HepG2 (cell line): ENCODE results near the gene BGN. TPM values are rescaled to one million over a fixed set of nuclear protein-coding genes. Genes with fewer than 3 reads are reported as not detected.
A peak's percentile ranks its signal among the peaks of the same experiment; 100 is the strongest.

Experiments used
- AHR ChIP-seq: IDR thresholded peaks from 2 replicates; pipeline ENCODE4 v1.6.1; 2018; ENCODE audit warnings: missing genetic modification reagents, missing compliant biosample characterization
- DZIP1 ChIP-seq: sonication (generic); formaldehyde crosslinking; IDR thresholded peaks from 2 replicates; pipeline ENCODE4 v1.5.0; 2020; ENCODE audit warnings: mild to moderate bottlenecking, missing genetic modification reagents
- MXD3 ChIP-seq: IDR thresholded peaks from 2 replicates; pipeline ENCODE4 v1.6.1; 2016; ENCODE audit warnings: mild to moderate bottlenecking, missing biosample characterization, missing genetic modification reagents
- NFKB2 ChIP-seq: sonication (generic); formaldehyde crosslinking; IDR thresholded peaks from 2 replicates; pipeline ENCODE4 v1.4.0; 2020; ENCODE audit warnings: missing genetic modification reagents, borderline replicate concordance
- NR2C2 ChIP-seq: sonication (generic); formaldehyde crosslinking; IDR thresholded peaks from 2 replicates; pipeline ENCODE4 v1.4.0; 2020; ENCODE audit warnings: missing genetic modification reagents, mild to moderate bottlenecking, moderate library complexity, borderline replicate concordance
- PHF21A ChIP-seq: sonication (generic); formaldehyde crosslinking; IDR thresholded peaks from 2 replicates; pipeline ENCODE4 v1.5.0; 2020; ENCODE audit warnings: mild to moderate bottlenecking, missing genetic modification reagents
- REPIN1 ChIP-seq: sonication (generic); formaldehyde crosslinking; IDR thresholded peaks from 2 replicates; pipeline ENCODE4 v1.8.0; 2022; ENCODE audit warnings: missing genetic modification reagents, low read depth, mild to moderate bottlenecking, borderline replicate concordance
- SAFB2 ChIP-seq: sonication (generic); formaldehyde crosslinking; IDR thresholded peaks from 2 replicates; pipeline ENCODE4 v1.5.1; 2020; ENCODE audit warnings: missing genetic modification reagents, low read depth, mild to moderate bottlenecking, borderline replicate concordance
- SMC3 ChIP-seq: IDR thresholded peaks from 2 replicates; pipeline ENCODE4 v1.6.1; 2011; ENCODE audit warnings: low read length, improper control_type of control experiment
- SP2 ChIP-seq: sonication (generic); formaldehyde crosslinking; IDR thresholded peaks from 2 replicates; pipeline ENCODE4 v1.5.1; 2020; ENCODE audit warnings: mild to moderate bottlenecking, missing genetic modification reagents
- TFDP2 ChIP-seq: sonication (generic); formaldehyde crosslinking; IDR thresholded peaks from 2 replicates; pipeline ENCODE4 v1.4.0; 2020; ENCODE audit warnings: missing genetic modification reagents
- XBP1 ChIP-seq: sonication (generic); formaldehyde crosslinking; IDR thresholded peaks from 2 replicates; pipeline ENCODE4 v1.5.0; 2020; ENCODE audit warnings: missing genetic modification reagents
- ZC3H13 ChIP-seq: sonication (generic); formaldehyde crosslinking; IDR thresholded peaks from 2 replicates; pipeline ENCODE4 v1.8.1; 2023; ENCODE audit warnings: mild to moderate bottlenecking, missing genetic modification reagents, moderate library complexity
- ZNF260 ChIP-seq: sonication (generic); formaldehyde crosslinking; IDR thresholded peaks from 2 replicates; pipeline ENCODE4 v1.4.0; 2020; ENCODE audit warnings: missing genetic modification reagents, low read depth, mild to moderate bottlenecking, borderline replicate concordance
- ZNF451 ChIP-seq: sonication (generic); formaldehyde crosslinking; IDR thresholded peaks from 2 replicates; pipeline ENCODE4 v1.5.0; 2020; ENCODE audit warnings: mild to moderate bottlenecking, missing genetic modification reagents
- ZNF780A ChIP-seq: sonication (generic); formaldehyde crosslinking; IDR thresholded peaks from 2 replicates; pipeline ENCODE4 v1.8.0; 2022; ENCODE audit warnings: mild to moderate bottlenecking, missing genetic modification reagents, moderate library complexity
- polyA plus RNA-seq, 8 experiments: library from polyadenylated mRNA; depleted of rRNA in 3 of 8; stranded (reverse) in 7 of 8; unstranded in 1 of 8; fragments of >200 nt; fragmentation: Illumina TruSeq in 4 of 8; extraction: Trizol in 4 of 8; gene quantifications; 2 replicates each; pipeline versions ENCODE4 v1.2.1 to v1.2.3, GENCODE V29; 2011 to 2016; ENCODE audit warnings: low read depth in 4 of 8, missing spikeins in 1 of 8, mixed read lengths in 1 of 8; ENCODE audit not compliant: insufficient read depth in 1 of 8
- total RNA-seq, 5 experiments: library from RNA; depleted of rRNA; stranded (reverse); fragments of >200 nt; fragmentation: Illumina TruSeq; extraction: Trizol; gene quantifications; 2 replicates each; pipeline ENCODE4 v1.2.3, GENCODE V29; 2016; ENCODE audit warnings: low read depth in 1 of 5
- TF ChIP-seq, protein P1 (sequence below): IDR thresholded peaks from 2 replicates; pipeline ENCODE4 v1.6.1; 2016; ENCODE audit warnings: low read depth, missing genetic modification reagents, missing compliant biosample characterization

Gene BGN
- total and polyA plus RNA-seq, 2 of the 13 experiments (the other 11 are each of a cell fraction or from before 2014, with no cell fraction given): 0.18 to 0.63 TPM

DNA sequence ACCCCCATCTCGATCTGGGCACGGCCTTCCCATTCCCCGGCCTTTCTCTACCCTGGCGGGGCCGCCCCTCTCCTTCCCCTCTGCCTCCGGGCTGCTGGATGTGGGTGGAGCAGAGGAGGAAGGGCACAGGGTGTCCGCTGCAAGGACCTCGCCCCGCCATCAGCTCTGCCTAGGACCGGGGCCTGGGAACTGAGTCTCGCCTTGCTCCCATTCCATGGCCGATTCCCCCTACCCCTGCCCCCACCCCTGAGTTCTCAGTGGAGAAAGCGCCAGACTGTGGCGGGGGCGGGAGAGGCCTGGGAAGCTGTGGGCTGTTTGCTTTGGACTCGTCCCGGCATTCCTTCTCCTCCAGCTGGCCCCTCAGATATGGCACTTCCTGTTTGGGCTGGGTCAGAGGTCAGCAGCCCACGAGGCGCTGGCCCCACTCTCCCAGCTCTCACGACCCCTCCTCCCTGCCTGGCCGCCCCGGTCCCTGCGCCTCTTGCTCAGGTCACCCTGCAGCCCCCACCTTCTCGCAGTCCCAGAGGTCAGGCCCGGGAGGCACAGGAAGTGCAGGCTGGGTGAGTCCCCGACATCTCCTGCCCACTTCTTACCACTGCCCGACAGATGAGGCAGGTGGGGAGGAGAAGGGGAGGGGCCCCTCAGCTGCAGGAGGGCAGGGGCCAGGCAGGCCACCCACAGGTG, 6.4 kb upstream of the BGN start (continued):
- TF ChIP-seq DZIP1 (no peak), REPIN1 (CRISPR knock-in tag) (peak; percentile 64; the same call in 1 of the 2 replicates), AHR (CRISPR knock-in tag) (no peak), SP2 (CRISPR knock-in tag) (no peak), SAFB2 (CRISPR knock-in tag) (no peak), ZNF780A (CRISPR knock-in tag) (no peak), MXD3 (CRISPR knock-in tag) (no peak), SMC3 (no peak), NFKB2 (CRISPR knock-in tag) (peak; percentile 20; the same call in 1 of the 2 replicates), ZNF260 (no peak), PHF21A (CRISPR knock-in tag) (peak; percentile 43; the same call in 1 of the 2 replicates), XBP1 (CRISPR knock-in tag) (no peak), ZC3H13 (CRISPR knock-in tag) (no peak), TFDP2 (peak; percentile 38; the same call in 1 of the 2 replicates), ZNF451 (CRISPR knock-in tag) (no peak), NR2C2 (CRISPR knock-in tag) (peak; percentile 96)
- TF ChIP-seq, protein P1, sequence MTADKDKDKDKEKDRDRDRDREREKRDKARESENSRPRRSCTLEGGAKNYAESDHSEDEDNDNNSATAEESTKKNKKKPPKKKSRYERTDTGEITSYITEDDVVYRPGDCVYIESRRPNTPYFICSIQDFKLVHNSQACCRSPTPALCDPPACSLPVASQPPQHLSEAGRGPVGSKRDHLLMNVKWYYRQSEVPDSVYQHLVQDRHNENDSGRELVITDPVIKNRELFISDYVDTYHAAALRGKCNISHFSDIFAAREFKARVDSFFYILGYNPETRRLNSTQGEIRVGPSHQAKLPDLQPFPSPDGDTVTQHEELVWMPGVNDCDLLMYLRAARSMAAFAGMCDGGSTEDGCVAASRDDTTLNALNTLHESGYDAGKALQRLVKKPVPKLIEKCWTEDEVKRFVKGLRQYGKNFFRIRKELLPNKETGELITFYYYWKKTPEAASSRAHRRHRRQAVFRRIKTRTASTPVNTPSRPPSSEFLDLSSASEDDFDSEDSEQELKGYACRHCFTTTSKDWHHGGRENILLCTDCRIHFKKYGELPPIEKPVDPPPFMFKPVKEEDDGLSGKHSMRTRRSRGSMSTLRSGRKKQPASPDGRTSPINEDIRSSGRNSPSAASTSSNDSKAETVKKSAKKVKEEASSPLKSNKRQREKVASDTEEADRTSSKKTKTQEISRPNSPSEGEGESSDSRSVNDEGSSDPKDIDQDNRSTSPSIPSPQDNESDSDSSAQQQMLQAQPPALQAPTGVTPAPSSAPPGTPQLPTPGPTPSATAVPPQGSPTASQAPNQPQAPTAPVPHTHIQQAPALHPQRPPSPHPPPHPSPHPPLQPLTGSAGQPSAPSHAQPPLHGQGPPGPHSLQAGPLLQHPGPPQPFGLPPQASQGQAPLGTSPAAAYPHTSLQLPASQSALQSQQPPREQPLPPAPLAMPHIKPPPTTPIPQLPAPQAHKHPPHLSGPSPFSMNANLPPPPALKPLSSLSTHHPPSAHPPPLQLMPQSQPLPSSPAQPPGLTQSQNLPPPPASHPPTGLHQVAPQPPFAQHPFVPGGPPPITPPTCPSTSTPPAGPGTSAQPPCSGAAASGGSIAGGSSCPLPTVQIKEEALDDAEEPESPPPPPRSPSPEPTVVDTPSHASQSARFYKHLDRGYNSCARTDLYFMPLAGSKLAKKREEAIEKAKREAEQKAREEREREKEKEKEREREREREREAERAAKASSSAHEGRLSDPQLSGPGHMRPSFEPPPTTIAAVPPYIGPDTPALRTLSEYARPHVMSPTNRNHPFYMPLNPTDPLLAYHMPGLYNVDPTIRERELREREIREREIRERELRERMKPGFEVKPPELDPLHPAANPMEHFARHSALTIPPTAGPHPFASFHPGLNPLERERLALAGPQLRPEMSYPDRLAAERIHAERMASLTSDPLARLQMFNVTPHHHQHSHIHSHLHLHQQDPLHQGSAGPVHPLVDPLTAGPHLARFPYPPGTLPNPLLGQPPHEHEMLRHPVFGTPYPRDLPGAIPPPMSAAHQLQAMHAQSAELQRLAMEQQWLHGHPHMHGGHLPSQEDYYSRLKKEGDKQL: no peak; the same call in 1 of the 2 replicates
